Neural crest cell (in vitro differentiated cells): ENCODE results near the gene CSKMT. TPM values are rescaled to one million over a fixed set of nuclear protein-coding genes. Genes with fewer than 3 reads are reported as not detected.

Source experiments
- DNase-seq: peaks from one replicate; pipeline ENCODE4 v3.0.0; 2021; ENCODE audit warnings: low read depth, mixed read lengths, low spot score
- H3K27ac Mint-ChIP-seq: one replicate; pipeline ENCODE4 v1.8.0; 2021; ENCODE audit warnings: mild to moderate bottlenecking, mixed read lengths; ENCODE audit not compliant: unreplicated experiment
- H3K27me3 Mint-ChIP-seq: 2 replicates; pipeline ENCODE4 v1.8.0; 2021; ENCODE audit warnings: low read depth, mild to moderate bottlenecking, mixed read lengths
- H3K36me3 Mint-ChIP-seq: 2 replicates; pipeline ENCODE4 v1.8.0; 2021; ENCODE audit warnings: low read depth, mild to moderate bottlenecking, mixed read lengths
- H3K4me1 Mint-ChIP-seq: 2 replicates; pipeline ENCODE4 v1.8.0; 2021; ENCODE audit warnings: mixed read lengths
- H3K4me3 Mint-ChIP-seq: one replicate; pipeline ENCODE4 v1.8.0; 2021; ENCODE audit warnings: mild to moderate bottlenecking, mixed read lengths
- H3K9me3 Mint-ChIP-seq: 2 replicates; pipeline ENCODE4 v1.8.0; 2021; ENCODE audit warnings: mixed read lengths
- total RNA-seq: library from RNA; stranded (reverse); gene quantifications from 2 replicates; pipeline ENCODE4 v1.2.1, GENCODE V29; 2021
- TF ChIP-seq, protein P1 (sequence below): fragments of 200-600 bp; sonication (generic); conservative IDR thresholded peaks from 2 replicates; pipeline ENCODE4 v1.5.0; 2021; ENCODE audit warnings: antibody characterized with exemption, mild to moderate bottlenecking

CSKMT gene
- total RNA-seq, 1 donor from 2014 or later: 57.0 TPM

DNA sequence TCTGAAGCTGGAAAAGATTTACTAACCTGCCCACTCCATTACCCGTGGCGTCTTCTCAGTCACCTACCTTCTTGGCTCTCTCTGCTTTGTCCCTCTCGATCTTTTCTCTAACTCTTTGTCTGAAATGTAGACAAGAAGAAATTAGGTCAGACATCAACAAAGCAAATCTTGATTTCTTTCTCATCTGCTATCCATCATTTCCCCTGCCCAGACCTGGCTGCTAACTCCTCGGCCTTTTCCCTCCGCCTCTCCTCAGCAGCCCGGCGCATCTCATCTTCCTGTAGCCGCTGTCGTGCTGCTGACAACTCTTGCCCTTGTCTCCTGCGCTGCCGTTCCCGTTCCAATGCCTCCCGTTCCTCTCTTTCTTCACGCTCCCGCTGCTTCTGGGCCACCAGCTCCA, 12.6 kb downstream of the CSKMT start:
- Mint-ChIP-seq H3K27me3 (no peaks in the 10 kb centered on the region), H3K4me3 (peak overlapping the region; percentile 92), H3K27ac (peak overlapping the region; percentile 5), H3K9me3 (no peaks in the 10 kb centered on the region), H3K36me3 (peaks cover 5% of the 10 kb centered on the region), H3K4me1 (peaks cover 36% of the 10 kb centered on the region)
- no peak for DNase-seq
- TF ChIP-seq, protein P1, sequence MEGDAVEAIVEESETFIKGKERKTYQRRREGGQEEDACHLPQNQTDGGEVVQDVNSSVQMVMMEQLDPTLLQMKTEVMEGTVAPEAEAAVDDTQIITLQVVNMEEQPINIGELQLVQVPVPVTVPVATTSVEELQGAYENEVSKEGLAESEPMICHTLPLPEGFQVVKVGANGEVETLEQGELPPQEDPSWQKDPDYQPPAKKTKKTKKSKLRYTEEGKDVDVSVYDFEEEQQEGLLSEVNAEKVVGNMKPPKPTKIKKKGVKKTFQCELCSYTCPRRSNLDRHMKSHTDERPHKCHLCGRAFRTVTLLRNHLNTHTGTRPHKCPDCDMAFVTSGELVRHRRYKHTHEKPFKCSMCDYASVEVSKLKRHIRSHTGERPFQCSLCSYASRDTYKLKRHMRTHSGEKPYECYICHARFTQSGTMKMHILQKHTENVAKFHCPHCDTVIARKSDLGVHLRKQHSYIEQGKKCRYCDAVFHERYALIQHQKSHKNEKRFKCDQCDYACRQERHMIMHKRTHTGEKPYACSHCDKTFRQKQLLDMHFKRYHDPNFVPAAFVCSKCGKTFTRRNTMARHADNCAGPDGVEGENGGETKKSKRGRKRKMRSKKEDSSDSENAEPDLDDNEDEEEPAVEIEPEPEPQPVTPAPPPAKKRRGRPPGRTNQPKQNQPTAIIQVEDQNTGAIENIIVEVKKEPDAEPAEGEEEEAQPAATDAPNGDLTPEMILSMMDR: no peak

DNA sequence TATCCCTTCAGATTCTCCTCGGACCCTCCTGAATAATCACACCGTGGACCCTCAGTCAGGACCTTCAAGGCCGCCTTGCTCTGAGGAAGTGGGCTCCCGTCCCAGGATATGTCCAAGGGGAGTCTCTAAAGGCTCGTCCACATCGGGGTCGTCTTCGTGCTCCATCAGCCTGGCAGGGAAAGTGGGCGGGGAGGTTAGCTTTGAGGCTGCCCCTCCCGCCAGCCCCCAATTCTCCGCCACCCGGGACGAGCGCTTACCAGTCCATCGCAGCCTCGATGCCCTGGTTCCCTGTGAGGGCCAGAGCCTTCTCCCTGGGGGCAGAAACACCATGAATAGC, 13.3 kb downstream of the CSKMT start:
- TF ChIP-seq, protein P1: no peak
- Mint-ChIP-seq H3K9me3 (no peaks in the 10 kb centered on the region), H3K27me3 (no peaks in the 10 kb centered on the region)

DNA sequence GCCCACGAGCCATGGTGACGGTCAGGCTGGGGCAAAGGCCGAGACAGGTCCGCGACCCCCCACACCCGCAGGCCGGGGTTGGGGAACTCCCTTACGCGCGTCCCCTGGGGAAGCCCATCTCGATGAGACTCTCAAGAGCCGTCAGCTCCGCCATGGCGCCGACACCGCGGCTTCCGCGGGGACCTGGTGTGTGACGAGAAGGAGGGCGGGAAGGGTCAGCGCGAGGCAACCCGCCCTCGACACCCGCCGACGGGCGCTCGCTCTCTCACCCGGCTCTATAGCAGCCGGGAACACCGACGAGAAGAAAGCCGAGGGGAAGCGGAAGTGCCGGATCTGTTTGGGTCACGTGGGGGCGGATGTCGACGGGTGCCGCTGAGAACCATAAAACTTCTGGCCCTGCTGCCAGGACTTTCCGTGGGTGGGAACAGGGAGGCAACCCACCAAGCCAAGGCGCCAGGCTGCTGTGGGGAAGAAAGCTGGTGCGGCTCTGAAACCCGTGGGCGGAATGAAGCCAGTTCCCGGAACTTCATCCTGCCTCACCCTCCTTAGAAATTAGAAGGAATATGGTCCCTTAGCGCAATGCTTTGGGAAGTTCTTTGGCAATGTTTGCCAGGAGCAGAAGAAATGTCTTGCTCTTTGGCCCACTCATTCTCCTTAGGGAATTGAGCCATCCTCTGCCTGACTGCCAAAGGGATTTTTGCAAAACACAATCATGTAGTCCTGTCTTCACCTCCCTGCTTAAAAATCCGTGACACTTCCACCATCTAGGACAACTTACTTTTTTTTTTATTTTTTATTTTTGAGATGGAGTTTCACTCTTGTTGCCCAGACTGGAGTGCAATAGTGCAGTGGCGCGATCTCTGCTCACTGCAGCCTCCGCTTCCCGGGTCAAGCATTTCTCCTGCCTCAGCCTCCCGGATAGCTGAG, 13.9 kb downstream of the CSKMT start, which contains the start of gene UBXN1:
Gene UBXN1 (minus strand): TSS at position 304 of the 927 bp plus-strand sequence. CDS start 150 bp downstream, at position 154.
- Mint-ChIP-seq H3K27ac (peak within 1 kb of the TSS; percentile 90), H3K4me3 (peak within 1 kb of the TSS; percentile 92), H3K36me3 (peaks cover 5% of the 10 kb centered on the region), H3K27me3 (no peaks in the 10 kb centered on the region), H3K4me1 (peaks cover 32% of the 10 kb centered on the region), H3K9me3 (no peaks in the 10 kb centered on the region)
- TF ChIP-seq, protein P1: no peak
- DNase-seq: peak; percentile 71

More for the DNA sequence above, 13.3 kb downstream of the CSKMT start:
- peaks cover 32% of the 10 kb centered on the region for H3K4me1 Mint-ChIP-seq
- no peak for DNase-seq
- peak overlapping the region; percentile 92 for H3K4me3 Mint-ChIP-seq
- peaks cover 5% of the 10 kb centered on the region for H3K36me3 Mint-ChIP-seq
- H3K27ac Mint-ChIP-seq: peak overlapping the region; percentile 90

DNA sequence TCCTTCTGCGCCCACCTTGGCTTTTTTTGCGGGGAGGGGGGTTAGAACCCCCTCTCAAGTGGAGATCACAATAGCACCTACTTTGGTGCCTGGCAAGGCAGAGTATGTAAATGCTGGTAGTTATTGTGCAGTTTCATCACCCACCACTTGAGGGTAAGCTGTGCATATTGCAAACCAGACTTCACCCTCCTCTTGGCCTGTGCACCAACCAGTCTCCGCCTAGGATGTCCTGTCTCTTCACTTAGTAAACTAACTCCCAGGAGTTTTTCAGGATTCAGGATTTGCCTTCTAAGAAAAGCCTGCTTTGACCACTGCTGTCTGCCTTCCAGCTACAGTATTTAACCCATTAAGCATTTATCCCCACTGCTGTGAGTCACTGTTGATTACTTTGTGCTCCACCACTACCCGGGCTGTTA, 15.7 kb downstream of the CSKMT start:
- H3K9me3 Mint-ChIP-seq: no peaks in the 10 kb centered on the region
- peaks cover 28% of the 10 kb centered on the region for H3K4me1 Mint-ChIP-seq
- H3K27me3 Mint-ChIP-seq: no peaks in the 10 kb centered on the region
- peaks cover 5% of the 10 kb centered on the region for H3K36me3 Mint-ChIP-seq
- no peak overlapping the region for H3K27ac Mint-ChIP-seq
- DNase-seq: no peak
- peak overlapping the region; percentile 81 for H3K4me3 Mint-ChIP-seq
- TF ChIP-seq, protein P1: peak; percentile 59

DNA sequence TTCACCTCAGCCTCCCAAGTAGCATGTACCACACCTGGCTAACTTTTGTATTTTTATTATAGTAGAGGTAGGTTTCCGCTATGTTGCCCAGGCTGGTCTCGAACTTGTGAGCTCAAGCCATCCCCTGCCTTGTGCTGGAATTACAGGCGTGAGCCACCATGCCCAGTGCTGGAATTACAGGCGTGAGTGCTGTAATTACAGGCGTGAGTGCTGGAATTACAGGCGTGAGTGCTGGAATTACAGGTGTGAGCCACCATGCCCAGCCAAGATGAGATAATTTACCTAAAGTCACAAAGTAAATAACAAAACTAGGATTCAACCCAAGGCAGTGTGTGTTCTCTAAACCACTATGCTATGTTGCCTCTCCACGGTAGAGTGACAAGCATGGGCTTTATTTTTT, 17.4 kb downstream of the CSKMT start:
- Mint-ChIP-seq H3K36me3 (peaks cover 5% of the 10 kb centered on the region), H3K4me1 (peaks cover 23% of the 10 kb centered on the region), H3K9me3 (no peaks in the 10 kb centered on the region), H3K27ac (no peak overlapping the region), H3K4me3 (no peak overlapping the region), H3K27me3 (no peaks in the 10 kb centered on the region)
- no peak for DNase-seq
- TF ChIP-seq, protein P1: no peak
